ENCODE data around the gene PRICKLE1. TPM values are rescaled to one million over a fixed set of nuclear protein-coding genes. Genes with fewer than 3 reads are reported as not detected.

Gene PRICKLE1
- total RNA-seq, 6 experiments from 2014 or later: 3.7 to 10.0 (median 8.6) TPM

DNA sequence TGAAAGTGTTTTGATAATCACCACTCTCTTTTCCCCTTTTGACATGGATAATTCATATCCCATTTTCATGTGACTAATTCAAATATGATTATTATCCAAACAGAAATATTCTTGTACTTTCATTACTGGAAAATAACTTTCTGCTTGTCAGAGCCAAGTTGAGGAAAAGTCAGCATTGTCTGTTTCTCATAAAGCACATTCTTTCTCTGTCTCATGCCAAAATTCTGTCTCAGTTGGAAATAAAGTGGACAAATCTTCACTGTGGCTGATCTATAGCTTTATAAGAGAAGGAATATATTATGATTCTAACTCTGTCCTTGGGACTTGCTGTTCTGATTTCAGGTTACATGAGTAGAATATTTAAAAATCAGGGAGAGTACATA lies 22.7 kb upstream of the PRICKLE1 start:
- TF ChIP-seq, protein P1, sequence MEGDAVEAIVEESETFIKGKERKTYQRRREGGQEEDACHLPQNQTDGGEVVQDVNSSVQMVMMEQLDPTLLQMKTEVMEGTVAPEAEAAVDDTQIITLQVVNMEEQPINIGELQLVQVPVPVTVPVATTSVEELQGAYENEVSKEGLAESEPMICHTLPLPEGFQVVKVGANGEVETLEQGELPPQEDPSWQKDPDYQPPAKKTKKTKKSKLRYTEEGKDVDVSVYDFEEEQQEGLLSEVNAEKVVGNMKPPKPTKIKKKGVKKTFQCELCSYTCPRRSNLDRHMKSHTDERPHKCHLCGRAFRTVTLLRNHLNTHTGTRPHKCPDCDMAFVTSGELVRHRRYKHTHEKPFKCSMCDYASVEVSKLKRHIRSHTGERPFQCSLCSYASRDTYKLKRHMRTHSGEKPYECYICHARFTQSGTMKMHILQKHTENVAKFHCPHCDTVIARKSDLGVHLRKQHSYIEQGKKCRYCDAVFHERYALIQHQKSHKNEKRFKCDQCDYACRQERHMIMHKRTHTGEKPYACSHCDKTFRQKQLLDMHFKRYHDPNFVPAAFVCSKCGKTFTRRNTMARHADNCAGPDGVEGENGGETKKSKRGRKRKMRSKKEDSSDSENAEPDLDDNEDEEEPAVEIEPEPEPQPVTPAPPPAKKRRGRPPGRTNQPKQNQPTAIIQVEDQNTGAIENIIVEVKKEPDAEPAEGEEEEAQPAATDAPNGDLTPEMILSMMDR (IDR thresholded peaks at IDR 0.05): no peak
- Mint-ChIP-seq H3K4me1 (ENCODE audit: low read depth) (no peaks in the 10 kb centered on the region), H3K27ac (no peak overlapping the region), H3K36me3 (ENCODE audit: low read depth) (no peaks in the 10 kb centered on the region), H3K4me3 (no peak overlapping the region), H3K27me3 (ENCODE audit: insufficient read depth) (peaks cover 8% of the 10 kb centered on the region), H3K9me3 (peaks cover 5% of the 10 kb centered on the region; the same call in 1 of the 2 replicates)
- no peak for DNase-seq

DNA sequence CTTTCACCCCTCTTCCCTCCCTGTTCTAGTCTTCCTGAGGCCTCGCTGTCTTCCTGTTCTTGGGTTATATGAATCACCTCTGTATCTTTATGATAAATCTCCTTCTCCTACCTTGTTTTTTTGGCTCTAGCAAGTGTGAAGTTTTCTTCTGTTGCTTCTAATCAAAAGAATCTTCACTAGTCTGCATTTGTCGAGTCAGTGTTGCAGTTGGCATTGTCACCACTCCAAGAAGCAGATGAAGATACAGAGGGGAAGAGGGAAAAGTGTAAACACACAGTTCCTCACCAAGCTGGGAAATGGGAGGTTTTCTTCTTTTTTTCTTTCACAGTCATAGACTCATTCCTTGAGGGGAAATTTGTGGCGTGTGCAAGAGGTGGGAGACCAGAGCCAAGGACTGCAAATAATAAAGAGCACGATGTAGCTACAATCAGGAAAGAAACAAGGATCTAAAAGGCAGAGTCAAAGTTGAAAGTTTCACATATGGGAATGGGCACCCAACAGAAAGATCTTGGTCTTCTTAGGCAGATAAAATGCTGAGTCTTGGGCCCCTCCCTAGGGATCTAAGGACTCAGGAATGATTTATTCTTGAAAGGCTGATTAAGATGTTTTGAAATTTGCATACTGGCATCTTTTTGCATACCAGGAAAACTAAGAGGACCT lies 22.2 kb upstream of the PRICKLE1 start:
- Mint-ChIP-seq H3K36me3 (ENCODE audit: low read depth) (no peaks in the 10 kb centered on the region), H3K9me3 (peaks cover 5% of the 10 kb centered on the region; the same call in 1 of the 2 replicates), H3K27me3 (ENCODE audit: insufficient read depth) (peaks cover 8% of the 10 kb centered on the region), H3K4me1 (ENCODE audit: low read depth) (no peaks in the 10 kb centered on the region), H3K27ac (no peak overlapping the region), H3K4me3 (no peak overlapping the region)
- DNase-seq: no peak
- TF ChIP-seq, protein P1 (IDR thresholded peaks at IDR 0.05): no peak

- TF ChIP-seq, protein P1 (IDR thresholded peaks at IDR 0.05): no peak
- H3K27me3 Mint-ChIP-seq (ENCODE audit: insufficient read depth): peaks cover 8% of the 10 kb centered on the region
- DNase-seq: no peak
- peaks cover 5% of the 10 kb centered on the region; the same call in 1 of the 2 replicates for H3K9me3 Mint-ChIP-seq
- no peaks in the 10 kb centered on the region for H3K36me3 Mint-ChIP-seq (ENCODE audit: low read depth)
- H3K4me3 Mint-ChIP-seq: no peak overlapping the region
- no peaks in the 10 kb centered on the region for H3K4me1 Mint-ChIP-seq (ENCODE audit: low read depth)
- H3K27ac Mint-ChIP-seq: no peak overlapping the region
Observed at GRCh38 chr12:42609605-42610004, 20.1 kb upstream of the PRICKLE1 start.

DNA sequence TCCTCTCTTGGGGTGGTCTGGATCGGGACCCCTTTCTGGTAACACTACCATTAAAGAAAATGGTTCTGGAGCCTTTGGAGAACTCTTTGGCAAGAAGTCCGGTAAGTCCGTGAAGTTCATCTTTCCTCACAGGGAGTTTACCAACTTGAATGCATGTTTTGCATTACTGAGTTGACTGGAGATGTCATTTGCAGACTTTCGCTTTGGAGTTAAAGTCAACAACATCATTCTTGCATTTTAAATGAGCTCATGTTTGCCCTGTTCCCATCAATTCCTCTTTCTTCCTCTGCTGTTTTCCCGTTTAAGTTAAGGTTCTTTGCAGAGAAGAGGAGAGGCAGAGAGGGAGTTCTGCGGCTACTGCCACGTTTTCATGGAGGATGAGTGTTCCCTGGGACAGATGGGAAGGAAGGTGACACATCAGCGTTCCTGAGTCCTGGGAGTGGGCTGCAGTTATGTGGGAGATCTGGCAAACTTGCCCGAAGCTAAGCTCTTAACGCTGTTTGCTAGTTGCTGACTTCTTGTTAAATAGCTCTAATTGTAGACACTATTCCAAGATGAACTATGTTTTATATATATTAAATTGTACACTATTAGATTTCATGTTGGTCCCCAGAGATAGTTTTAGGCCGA lies 18.8 kb upstream of the PRICKLE1 start:
- H3K36me3 Mint-ChIP-seq (ENCODE audit: low read depth): no peaks in the 10 kb centered on the region
- no peak for DNase-seq
- H3K27me3 Mint-ChIP-seq (ENCODE audit: insufficient read depth): peaks cover 10% of the 10 kb centered on the region

DNA sequence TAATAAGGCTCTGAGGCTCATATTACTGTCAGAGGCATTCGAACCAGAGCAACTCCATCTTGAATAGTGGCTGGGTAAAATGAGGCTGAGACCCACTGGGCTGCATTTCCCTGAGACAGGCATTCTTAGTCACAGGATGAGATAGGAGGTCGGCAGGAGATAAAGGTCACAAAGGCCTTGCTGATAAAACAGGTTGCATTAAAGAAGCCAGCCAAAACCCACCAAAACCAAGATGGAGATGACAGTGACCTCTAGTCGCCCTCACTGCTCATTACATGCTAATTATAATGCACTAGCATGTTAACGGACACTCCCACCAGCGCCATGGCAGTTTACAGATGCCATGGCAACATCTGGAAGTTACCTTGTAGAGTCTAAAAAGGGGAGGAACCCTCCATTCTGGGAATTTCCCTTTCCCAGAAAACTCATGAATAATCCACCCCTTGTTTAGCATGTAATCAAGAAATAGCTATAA lies 18.1 kb upstream of the PRICKLE1 start:
- TF ChIP-seq, protein P1 (IDR thresholded peaks at IDR 0.05): no peak
- Mint-ChIP-seq H3K27ac (no peak overlapping the region), H3K4me3 (no peak overlapping the region), H3K9me3 (peaks cover 5% of the 10 kb centered on the region; the same call in 1 of the 2 replicates), H3K36me3 (ENCODE audit: low read depth) (no peaks in the 10 kb centered on the region), H3K4me1 (ENCODE audit: low read depth) (no peaks in the 10 kb centered on the region), H3K27me3 (ENCODE audit: insufficient read depth) (peaks cover 9% of the 10 kb centered on the region)
- DNase-seq: no peak

More for the DNA sequence above, 18.8 kb upstream of the PRICKLE1 start:
- TF ChIP-seq, protein P1 (IDR thresholded peaks at IDR 0.05): no peak
- H3K9me3 Mint-ChIP-seq: peaks cover 5% of the 10 kb centered on the region; the same call in 1 of the 2 replicates
- H3K4me3 Mint-ChIP-seq: no peak overlapping the region
- H3K27ac Mint-ChIP-seq: no peak overlapping the region
- no peaks in the 10 kb centered on the region for H3K4me1 Mint-ChIP-seq (ENCODE audit: low read depth)

Data from HFFc6 (cell line).